ENCODE results near the gene PDE6C. TPM values are rescaled to one million over a fixed set of nuclear protein-coding genes. Genes with fewer than 3 reads are reported as not detected.

Gene PDE6C
- total and polyA plus RNA-seq, 2 donors (not counting 1 experiment from before 2014, with no cell fraction given) = not detected

DNA sequence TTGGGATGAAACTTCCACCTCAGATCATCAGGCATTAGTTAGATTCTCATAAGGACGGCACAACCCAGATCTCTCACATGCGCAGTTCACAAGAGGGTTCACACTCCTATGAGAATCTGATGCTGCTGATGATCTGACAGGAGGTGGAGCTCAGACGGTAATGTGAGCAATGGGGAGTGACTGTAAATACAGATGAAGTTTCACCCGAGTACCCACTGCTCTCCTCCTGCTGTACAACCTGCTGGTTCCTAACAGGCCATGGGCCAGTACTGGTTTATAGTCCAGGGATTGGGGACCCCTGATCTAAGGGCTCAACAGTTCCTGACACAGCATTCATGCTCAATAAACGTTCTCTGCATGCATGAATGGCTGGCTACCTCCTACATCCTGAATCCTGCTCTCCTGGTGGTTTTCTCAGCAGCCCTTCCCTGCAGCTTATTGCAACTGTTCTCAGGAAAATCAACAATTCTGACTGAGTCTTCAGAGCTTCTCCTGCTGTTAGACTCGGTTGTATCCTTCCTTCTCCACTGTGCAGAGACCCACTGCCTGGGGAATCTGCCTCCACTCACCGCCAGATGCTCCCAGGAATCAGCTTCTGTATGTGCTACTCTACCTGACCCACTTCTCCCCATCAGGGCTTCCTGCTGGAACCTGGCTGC lies 17.4 kb downstream of the PDE6C start:
- ATAC-seq (ENCODE audit: low read depth) (no peak), DNase-seq (no peak)
- H3K9me3 ChIP-seq (ENCODE audit: control extremely low read depth in 1 of 3, control insufficient read depth in 2 of 3, insufficient read depth in 1 of 3, low read length in 2 of 3) = no peaks in the 10 kb centered on the region
- peaks cover 35% of the 10 kb centered on the region for H3K27me3 Mint-ChIP-seq
- H3K27me3 ChIP-seq (replicated peaks in 1 of 4; ENCODE audit: control extremely low read depth in 1 of 4, control insufficient read depth in 3 of 4, insufficient read depth in 4 of 4, low read length in 3 of 4) = peaks cover 0 to 3% (median 1%) of the 10 kb centered on the region in 4 experiments
- no peak overlapping the region for H3K4me3 ChIP-seq (ENCODE audit: control extremely low read depth in 1 of 5, extremely low read depth in 1 of 5, insufficient read depth in 1 of 5, low read depth in 2 of 5, low read length in 4 of 5)
- no peak overlapping the region for H3K4me3 Mint-ChIP-seq
- H4K20me1 ChIP-seq (ENCODE audit: control insufficient read depth, insufficient read depth, low read length, poor library complexity, severe bottlenecking) = no peaks in the 10 kb centered on the region
- H3K27ac ChIP-seq (ENCODE audit: low read length in 2 of 2) = no peak overlapping the region
- H3K4me1 Mint-ChIP-seq = no peaks in the 10 kb centered on the region
- H3K79me2 ChIP-seq (ENCODE audit: control insufficient read depth, insufficient read depth, low read length) = no peaks in the 10 kb centered on the region
- H3K9me3 Mint-ChIP-seq (ENCODE audit: insufficient read depth) = no peaks in the 10 kb centered on the region
- no peaks in the 10 kb centered on the region for H3K36me3 ChIP-seq (replicated peaks in 1 of 2; ENCODE audit: control extremely low read depth in 1 of 2, control insufficient read depth in 1 of 2, extremely low read depth in 1 of 2, insufficient read depth in 2 of 2, low read length in 1 of 2)
- no peak overlapping the region for H3K9ac ChIP-seq (ENCODE audit: low read length)
- no peaks in the 10 kb centered on the region for H3K4me1 ChIP-seq (ENCODE audit: control insufficient read depth in 2 of 2, insufficient read depth in 2 of 2, low read length in 2 of 2)
- ChIA-PET POLR2A (no interaction called here), CTCF (no interaction called here)
- H2AFZ ChIP-seq (ENCODE audit: insufficient read depth, low read depth, low read length, poor library complexity, severe bottlenecking) = no peak overlapping the region
- H3K4me2 ChIP-seq (replicated peaks; ENCODE audit: low read depth, low read length, poor library complexity, severe bottlenecking) = no peak overlapping the region
- intact Hi-C loops (cut with micrococcal nuclease) = no loop called here
- H3K27ac Mint-ChIP-seq = no peak overlapping the region
- WGBS (ENCODE audit: insufficient coverage) = 90% methylated on average over 6 of the region's 7 CpGs
- no peak for TF ChIP-seq EZH2 (IDR thresholded peaks at IDR 0.05; ENCODE audit: borderline replicate concordance, insufficient read depth, low read depth, low read length, poor library complexity, severe bottlenecking)
- TF ChIP-seq, protein P1, sequence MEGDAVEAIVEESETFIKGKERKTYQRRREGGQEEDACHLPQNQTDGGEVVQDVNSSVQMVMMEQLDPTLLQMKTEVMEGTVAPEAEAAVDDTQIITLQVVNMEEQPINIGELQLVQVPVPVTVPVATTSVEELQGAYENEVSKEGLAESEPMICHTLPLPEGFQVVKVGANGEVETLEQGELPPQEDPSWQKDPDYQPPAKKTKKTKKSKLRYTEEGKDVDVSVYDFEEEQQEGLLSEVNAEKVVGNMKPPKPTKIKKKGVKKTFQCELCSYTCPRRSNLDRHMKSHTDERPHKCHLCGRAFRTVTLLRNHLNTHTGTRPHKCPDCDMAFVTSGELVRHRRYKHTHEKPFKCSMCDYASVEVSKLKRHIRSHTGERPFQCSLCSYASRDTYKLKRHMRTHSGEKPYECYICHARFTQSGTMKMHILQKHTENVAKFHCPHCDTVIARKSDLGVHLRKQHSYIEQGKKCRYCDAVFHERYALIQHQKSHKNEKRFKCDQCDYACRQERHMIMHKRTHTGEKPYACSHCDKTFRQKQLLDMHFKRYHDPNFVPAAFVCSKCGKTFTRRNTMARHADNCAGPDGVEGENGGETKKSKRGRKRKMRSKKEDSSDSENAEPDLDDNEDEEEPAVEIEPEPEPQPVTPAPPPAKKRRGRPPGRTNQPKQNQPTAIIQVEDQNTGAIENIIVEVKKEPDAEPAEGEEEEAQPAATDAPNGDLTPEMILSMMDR (IDR thresholded peaks at IDR 0.05) = no peak

DNA sequence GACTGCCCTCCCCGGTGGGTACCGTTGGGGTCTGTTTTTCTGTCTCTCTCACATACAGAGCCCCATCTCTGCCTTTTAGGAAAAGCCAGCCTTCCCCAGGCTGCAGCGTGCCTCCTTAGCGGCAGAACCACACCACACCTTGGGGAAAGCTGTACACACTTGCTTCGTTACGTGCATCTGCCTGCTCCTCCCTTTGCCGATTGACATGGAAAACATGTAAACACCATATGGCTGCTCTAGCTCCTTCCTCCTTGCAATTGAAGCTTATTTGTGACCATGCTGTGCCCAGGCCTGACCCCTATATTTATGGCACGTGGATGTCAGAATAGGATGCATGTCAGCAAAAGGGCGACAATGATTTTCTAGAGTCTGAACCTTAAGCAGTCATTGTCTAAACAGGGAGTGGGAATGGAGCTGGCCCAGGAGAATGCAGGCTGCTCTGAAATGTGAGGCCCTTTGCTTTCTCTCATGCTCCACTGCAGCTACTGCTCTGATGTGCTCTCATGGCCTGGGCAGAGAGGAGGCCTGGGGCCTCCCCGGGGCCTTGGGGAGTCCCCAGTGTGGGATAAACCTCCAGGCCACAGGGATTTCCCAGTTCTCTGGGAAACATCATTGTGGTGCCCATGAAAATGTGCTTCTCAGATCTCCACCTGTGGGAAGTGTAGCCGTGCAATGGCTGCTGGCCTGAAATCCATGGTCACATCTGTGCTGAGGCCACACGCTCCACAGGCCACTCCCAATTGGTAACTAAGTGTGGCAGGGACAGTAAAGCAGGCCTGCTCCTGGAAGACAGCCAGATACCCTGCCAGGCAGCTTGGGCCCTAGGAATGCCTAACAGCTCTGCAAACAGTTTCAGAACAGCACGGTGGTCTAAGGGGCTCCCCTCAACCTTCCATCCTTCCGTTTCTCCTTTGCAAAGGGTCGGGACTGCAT lies 18.6 kb downstream of the PDE6C start:
- Mint-ChIP-seq H3K27me3 (peaks cover 26% of the 10 kb centered on the region), H3K4me1 (no peaks in the 10 kb centered on the region), H3K9me3 (ENCODE audit: insufficient read depth) (no peaks in the 10 kb centered on the region), H3K27ac (no peak overlapping the region), H3K4me3 (no peak overlapping the region)
- 91% methylated on average over 15 of the region's 15 CpGs for WGBS (ENCODE audit: insufficient coverage)
- DNase-seq (no peak), ATAC-seq (ENCODE audit: low read depth) (no peak)
- Histone ChIP-seq H3K4me1 (ENCODE audit: control insufficient read depth in 2 of 2, insufficient read depth in 2 of 2, low read length in 2 of 2) (no peaks in the 10 kb centered on the region), H3K36me3 (replicated peaks in 1 of 2; ENCODE audit: control extremely low read depth in 1 of 2, control insufficient read depth in 1 of 2, extremely low read depth in 1 of 2, insufficient read depth in 2 of 2, low read length in 1 of 2) (no peaks in the 10 kb centered on the region), H3K9me3 (ENCODE audit: control extremely low read depth in 1 of 3, control insufficient read depth in 2 of 3, insufficient read depth in 1 of 3, low read length in 2 of 3) (no peaks in the 10 kb centered on the region), H2AFZ (ENCODE audit: insufficient read depth, low read depth, low read length, poor library complexity, severe bottlenecking) (no peak overlapping the region), H3K79me2 (ENCODE audit: control insufficient read depth, insufficient read depth, low read length) (no peaks in the 10 kb centered on the region), H3K9ac (ENCODE audit: low read length) (no peak overlapping the region), H3K4me2 (replicated peaks; ENCODE audit: low read depth, low read length, poor library complexity, severe bottlenecking) (no peak overlapping the region), H3K27ac (ENCODE audit: low read length in 2 of 2) (no peak overlapping the region), H3K27me3 (replicated peaks in 1 of 4; ENCODE audit: control extremely low read depth in 1 of 4, control insufficient read depth in 3 of 4, insufficient read depth in 4 of 4, low read length in 3 of 4) (peaks cover 0 to 3% (median 0%) of the 10 kb centered on the region in 4 experiments), H3K4me3 (ENCODE audit: control extremely low read depth in 1 of 5, extremely low read depth in 1 of 5, insufficient read depth in 1 of 5, low read depth in 2 of 5, low read length in 4 of 5) (no peak overlapping the region), H4K20me1 (ENCODE audit: control insufficient read depth, insufficient read depth, low read length, poor library complexity, severe bottlenecking) (no peaks in the 10 kb centered on the region)
- intact Hi-C loops (cut with micrococcal nuclease) = no loop called here
- ChIA-PET POLR2A (no interaction called here), CTCF (no interaction called here)
- TF ChIP-seq, protein P1 (IDR thresholded peaks at IDR 0.05) = no peak
- no peak for TF ChIP-seq EZH2 (IDR thresholded peaks at IDR 0.05; ENCODE audit: borderline replicate concordance, insufficient read depth, low read depth, low read length, poor library complexity, severe bottlenecking)

Measured in B cell (primary cell).